NCI-H2171 treated with DMSO at 0.1 percent for 48 hours (cell line): ENCODE data around the gene PTPRB.
"Not testable (repeated sequence)": the region's sequence is repeated elsewhere in the genome, so short reads cannot be mapped to it uniquely, and the experiment has no call there.

ENCODE experiments used
- DNase-seq: peaks from one replicate; lab custom pipeline; 2025; lab: John Stamatoyannopoulos, UW

Gene PTPRB

GRCh38 chr12:70540996-70541395 lies 96.2 kb downstream of the PTPRB start:
- no peak for DNase-seq

- no peak for DNase-seq
These were observed 100.6 kb downstream of the PTPRB start for GRCh38 chr12:70536650-70537049.

- DNase-seq: no peak
These were observed 101.3 kb downstream of the PTPRB start for GRCh38 chr12:70535896-70536374.

DNA sequence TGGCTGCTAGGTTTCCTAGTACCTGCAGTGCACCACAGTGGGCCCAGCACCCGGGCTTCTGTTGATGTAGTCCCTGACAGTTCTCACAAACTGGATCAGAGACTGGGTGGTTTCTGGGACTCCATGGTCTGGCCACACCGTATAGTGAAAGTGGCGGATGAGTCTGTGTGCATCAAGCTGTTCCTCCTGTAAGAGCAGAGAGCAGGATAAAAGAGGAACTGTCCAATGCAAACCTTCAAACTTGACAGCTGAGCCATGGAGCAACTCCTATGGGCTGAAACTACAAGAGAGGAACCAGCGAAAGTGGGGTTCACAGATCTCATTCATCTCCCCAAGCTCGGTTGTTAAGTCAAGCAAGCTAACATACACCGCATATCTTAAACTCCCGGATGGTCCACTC lies 102.8 kb downstream of the PTPRB start:
- no peak for DNase-seq

- no peak for DNase-seq
These were observed 107.6 kb downstream of the PTPRB start for GRCh38 chr12:70529647-70530046.

DNA sequence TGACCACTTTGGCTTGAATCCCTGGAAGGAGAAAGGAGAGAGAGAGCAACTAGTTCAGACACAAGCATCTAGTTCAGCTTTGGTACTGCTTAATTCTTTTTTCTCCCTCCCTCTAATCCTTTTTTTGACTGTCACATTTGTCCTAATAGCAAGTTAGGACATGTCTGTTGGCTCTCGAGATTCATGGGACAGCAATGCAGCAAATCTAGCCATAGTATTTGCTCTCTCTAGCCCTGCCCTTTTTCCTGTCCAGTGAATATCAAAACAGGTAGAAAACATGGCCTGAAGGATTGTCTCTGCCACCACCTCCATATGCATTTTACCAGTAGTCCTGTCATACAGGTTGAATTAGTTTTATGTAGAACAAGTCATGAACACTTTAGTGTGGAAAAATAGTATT lies 116.4 kb downstream of the PTPRB start:
- no peak for DNase-seq

GRCh38 chr12:70513426-70513825 lies 123.8 kb downstream of the PTPRB start:
- no peak for DNase-seq

GRCh38 chr12:70508178-70508577 lies 129.1 kb downstream of the PTPRB start:
- no peak for DNase-seq

GRCh38 chr12:70507442-70507841 lies 129.8 kb downstream of the PTPRB start:
- no peak for DNase-seq

DNA sequence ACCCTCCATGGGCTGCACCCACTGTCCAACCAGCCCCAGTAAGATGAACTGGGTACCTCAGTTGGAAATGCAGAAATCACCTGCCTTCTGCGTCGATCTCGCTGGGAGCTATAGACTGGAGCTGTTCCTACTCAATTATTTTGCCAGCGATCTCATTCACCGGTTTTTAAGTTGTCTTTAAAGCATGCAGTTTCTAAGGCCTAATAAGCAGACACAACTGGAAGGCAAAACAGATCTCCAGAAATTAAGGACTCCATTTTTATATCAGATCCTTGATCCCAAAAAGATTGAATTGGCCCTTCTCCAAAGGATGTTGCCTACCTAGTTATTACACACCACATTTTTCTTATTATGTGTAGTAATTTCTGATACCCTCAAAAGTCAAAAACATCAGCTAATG lies 139.7 kb downstream of the PTPRB start:
- DNase-seq: no peak

DNA sequence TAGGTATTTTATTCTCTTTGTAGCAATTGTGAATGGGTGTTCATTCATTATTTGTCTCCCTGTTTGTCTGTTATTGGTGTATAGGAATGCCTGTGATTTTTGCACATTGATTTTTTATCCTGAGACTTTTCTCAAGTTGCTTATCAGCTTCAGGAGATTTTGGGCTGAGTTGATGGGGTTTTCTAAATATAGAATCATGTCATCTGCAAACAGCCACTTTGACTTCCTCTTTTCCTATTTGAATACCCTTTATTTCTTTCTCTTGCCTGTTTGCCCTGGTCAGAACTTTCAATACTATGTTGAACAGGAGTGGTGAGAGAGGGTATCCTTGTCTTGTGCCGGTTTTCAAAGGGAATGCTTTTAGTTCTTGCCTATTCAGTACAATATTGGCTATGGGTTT lies 144.3 kb downstream of the PTPRB start:
- not testable (repeated sequence) for DNase-seq

DNA sequence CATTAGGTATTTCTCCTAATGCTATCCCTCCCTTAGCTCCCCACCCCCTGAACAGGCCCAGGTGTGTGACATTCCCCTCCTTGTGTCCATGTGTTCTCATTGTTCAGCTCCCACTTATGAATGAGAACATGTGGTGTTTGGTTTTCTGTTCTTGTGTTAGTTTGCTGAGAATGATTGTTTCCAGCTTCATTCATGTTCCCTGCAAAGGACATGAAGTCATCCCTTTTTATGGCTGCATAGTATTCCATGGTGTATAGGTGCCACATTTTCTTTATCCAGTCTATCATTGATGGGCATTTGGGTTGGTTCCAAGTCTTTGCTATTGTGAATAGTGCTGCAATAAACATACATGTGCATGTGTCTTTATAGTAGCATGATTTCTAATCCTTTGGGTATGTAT lies 146.3 kb downstream of the PTPRB start:
- not testable (repeated sequence) for DNase-seq

GRCh38 chr12:70487440-70487839 lies 149.8 kb downstream of the PTPRB start:
- DNase-seq: no peak

- no peak for DNase-seq
These were observed 150.6 kb downstream of the PTPRB start for GRCh38 chr12:70486588-70486987.

DNA sequence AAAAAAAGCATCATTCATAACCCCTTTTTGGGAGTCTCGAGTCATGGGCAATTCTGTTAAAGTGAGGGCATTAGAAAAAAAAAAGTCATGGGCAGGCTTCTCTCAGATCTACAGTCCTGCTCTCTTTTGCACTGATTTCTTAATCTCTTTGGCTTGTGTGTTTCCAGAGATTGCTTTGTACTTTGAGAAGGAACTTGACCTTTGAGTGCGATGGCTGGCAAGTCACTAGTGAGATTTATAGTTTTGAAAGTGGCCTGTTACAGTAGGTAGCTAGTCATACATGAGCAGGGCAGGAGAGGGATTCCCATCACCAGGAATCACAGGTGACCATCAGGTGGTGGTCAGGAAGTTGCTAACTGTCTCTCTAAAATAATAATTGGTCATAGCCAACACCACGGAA lies 151.5 kb downstream of the PTPRB start:
- no peak for DNase-seq

DNA sequence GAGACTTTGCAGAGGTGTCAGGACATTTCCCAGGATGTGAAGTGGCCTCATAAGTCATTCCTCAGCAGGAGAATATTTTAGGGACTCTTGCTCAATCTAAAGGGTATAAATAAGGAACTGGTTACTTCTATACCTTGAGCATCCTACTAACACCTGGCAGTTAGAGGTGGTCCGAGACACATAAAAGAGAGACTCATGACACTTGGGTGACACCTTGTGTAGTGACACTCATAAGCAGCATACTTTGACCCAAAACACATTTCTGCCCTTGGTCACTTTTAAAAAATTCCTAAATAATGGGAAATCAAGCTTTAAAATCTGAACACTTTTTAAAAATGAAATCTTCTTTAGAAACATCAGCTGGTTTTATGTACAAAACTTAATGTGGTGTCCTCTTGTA lies 152.8 kb downstream of the PTPRB start:
- DNase-seq: no peak

- no peak for DNase-seq
These were observed 154.5 kb downstream of the PTPRB start for GRCh38 chr12:70482764-70483163.

DNA sequence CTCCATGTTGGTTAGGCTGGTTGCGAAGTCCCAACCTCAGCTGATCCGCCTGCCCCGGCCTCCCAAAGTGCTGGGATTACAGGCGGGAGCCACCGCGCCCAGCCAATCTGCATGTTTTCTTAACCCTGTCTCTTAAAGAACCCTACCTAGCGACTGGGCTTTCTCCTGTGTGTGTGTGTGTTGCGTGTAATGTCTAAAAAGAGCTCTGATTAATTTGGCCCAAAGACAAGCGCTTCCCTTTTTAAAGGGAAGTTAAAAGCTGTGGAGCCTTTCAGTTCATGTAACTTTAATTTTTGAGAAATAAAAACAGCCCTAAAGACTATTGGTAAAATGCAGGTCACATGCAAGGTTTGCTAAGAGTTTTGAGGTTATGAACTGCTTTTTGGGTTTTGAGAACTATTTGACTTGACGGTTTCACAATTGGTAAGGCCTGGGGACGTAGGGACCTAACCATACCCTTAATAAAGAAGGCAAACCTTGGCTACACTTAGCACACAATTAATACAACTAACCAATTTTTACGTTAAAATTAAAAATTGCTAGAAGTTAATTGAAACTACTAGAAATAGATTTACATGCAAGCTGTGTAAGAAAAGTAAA lies 167.9 kb downstream of the PTPRB start:
- DNase-seq: no peak

DNA sequence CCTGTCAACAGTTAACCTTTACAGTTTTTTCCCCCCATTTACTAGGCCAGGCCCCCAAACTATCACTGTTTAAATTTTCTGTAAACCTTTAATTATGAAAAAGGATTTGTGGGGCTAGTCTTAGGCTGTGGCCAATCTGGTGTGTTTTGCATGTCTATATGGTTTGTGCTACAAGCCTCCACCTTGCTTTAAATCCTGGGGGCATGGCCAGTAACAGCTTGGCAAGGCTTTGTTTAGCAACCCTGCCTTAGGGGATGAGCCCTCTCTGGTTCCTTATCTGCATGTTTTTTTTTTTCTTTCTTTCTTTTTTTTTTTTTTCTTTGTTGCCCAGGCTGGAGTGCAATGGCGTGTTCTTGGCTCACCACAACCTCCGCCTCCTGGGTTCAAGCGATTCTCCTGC lies 168.5 kb downstream of the PTPRB start:
- DNase-seq: no peak

DNA sequence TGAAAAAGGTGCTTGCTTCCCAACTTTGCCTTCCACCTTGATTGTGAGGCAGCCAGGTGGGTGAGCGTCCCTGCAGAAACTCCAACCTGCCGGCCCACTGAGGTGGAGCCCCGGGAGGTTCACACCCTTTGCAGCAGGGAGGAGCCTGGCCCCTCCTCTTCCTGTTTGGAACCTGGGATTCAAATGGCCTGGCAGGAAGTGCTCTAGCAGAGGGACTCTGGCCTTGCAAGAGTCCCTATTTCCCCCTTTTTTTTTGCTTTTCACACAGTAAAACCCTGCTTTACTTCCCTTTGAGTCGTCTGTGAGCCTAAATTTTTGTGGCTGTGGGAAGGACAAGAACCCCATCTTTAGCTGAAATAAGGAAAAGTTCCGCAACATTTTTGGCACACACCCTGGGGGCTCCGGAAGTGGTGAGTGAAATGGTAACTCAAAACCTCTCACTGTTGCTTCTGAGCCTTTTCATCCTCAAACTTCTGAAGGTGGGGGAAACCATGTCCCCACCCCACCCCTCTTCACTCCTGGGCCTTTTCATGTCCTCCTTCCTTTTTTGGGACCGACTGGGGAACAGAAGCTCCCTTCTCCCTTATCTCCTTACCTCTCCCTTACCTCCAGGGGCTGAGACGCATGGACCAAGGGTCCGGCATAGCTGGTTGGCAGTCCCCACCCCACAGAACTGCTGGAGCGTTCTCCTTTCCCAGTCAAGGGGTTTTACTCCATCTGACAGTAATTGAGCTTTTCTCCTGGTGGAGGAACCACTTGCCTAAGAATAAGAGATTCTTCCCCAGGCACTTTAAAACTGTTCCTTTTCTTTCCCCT lies 169.1 kb downstream of the PTPRB start:
- no peak for DNase-seq

GRCh38 chr12:70467476-70467875 lies 169.8 kb downstream of the PTPRB start:
- no peak for DNase-seq

- no peak for DNase-seq
These were observed 170.5 kb downstream of the PTPRB start for GRCh38 chr12:70466753-70467152.
